Liver (tissue), 9 donors: ENCODE data around the gene PDP2. TPM values are rescaled to one million over a fixed set of nuclear protein-coding genes. Genes with fewer than 3 reads are reported as not detected.

ENCODE experiments used
- DNase-seq: peaks from one replicate; pipeline ENCODE4 v3.0.0-alpha.2; 2017; ENCODE audit warnings: low spot score
- H3K27ac ChIP-seq, 2 donors: one replicate each; pipeline ENCODE4 v1.7.0; 2013; ENCODE audit warnings: inconsistent platforms in 2 of 2, low read length in 2 of 2, control low read depth in 1 of 2, low read depth in 1 of 2, mild to moderate bottlenecking in 1 of 2
- H3K27me3 ChIP-seq, 4 donors: one replicate each; pipeline versions ENCODE4 v1.6.1 to v1.7.0; 2013; ENCODE audit warnings: low read length in 3 of 4, inconsistent platforms in 1 of 4, mild to moderate bottlenecking in 1 of 4, moderate library complexity in 1 of 4; ENCODE audit not compliant: control insufficient read depth in 4 of 4, insufficient read depth in 4 of 4
- H3K36me3 ChIP-seq, 4 donors: one replicate each; pipeline versions ENCODE4 v1.6.1 to v1.7.0; 2013; ENCODE audit warnings: low read length in 3 of 4, mild to moderate bottlenecking in 3 of 4, low read depth in 1 of 4, moderate library complexity in 1 of 4; ENCODE audit not compliant: control insufficient read depth in 4 of 4, insufficient read depth in 3 of 4
- H3K4me1 ChIP-seq, 4 donors: one replicate each; pipeline versions ENCODE4 v1.6.1 to v1.7.0; 2013; ENCODE audit warnings: low read length in 3 of 4, mild to moderate bottlenecking in 3 of 4, moderate library complexity in 1 of 4; ENCODE audit not compliant: control insufficient read depth in 4 of 4, insufficient read depth in 4 of 4
- H3K4me3 ChIP-seq, 3 donors: one replicate each; pipeline versions ENCODE4 v1.6.1 to v1.7.0; 2013; ENCODE audit warnings: low read length in 3 of 3, control low read depth in 1 of 3, low read depth in 1 of 3, mild to moderate bottlenecking in 1 of 3
- H3K9ac ChIP-seq, 2 donors: one replicate each; pipeline ENCODE4 v1.7.0; 2013; ENCODE audit warnings: low read length in 2 of 2, mild to moderate bottlenecking in 2 of 2, moderate library complexity in 2 of 2, control low read depth in 1 of 2, low read depth in 1 of 2
- H3K9me3 ChIP-seq, 4 donors: one replicate each; pipeline versions ENCODE4 v1.6.1 to v1.7.0; 2013; ENCODE audit warnings: low read length in 3 of 4; ENCODE audit not compliant: control insufficient read depth in 4 of 4
- ATF3 ChIP-seq: IDR thresholded peaks from 2 replicates; pipeline ENCODE4 v1.6.1; 2016; ENCODE audit warnings: antibody characterized with exemption
- EGR1 ChIP-seq, 2 donors: IDR thresholded peaks; 2 replicates each; pipeline ENCODE4 v1.6.1; 2016 to 2018; ENCODE audit warnings: antibody characterized with exemption in 2 of 2, low read depth in 2 of 2
- FOXA1 ChIP-seq: IDR thresholded peaks from 2 replicates; pipeline ENCODE4 v1.6.1; 2016; ENCODE audit warnings: antibody characterized with exemption
- GABPA ChIP-seq, 2 donors: IDR thresholded peaks in 1 of 2; conservative IDR thresholded peaks in 1 of 2; 2 replicates each; pipeline ENCODE4 v1.6.1; 2016; ENCODE audit warnings: antibody characterized with exemption in 2 of 2, mild to moderate bottlenecking in 1 of 2, moderate library complexity in 1 of 2
- HNF4A ChIP-seq, 2 donors: conservative IDR thresholded peaks; 2 replicates each; pipeline ENCODE4 v1.6.1; 2016; ENCODE audit warnings: antibody characterized with exemption in 2 of 2, mild to moderate bottlenecking in 2 of 2
- HNF4G ChIP-seq: IDR thresholded peaks from 2 replicates; pipeline ENCODE4 v1.6.1; 2016; ENCODE audit warnings: antibody characterized with exemption
- NR2F2 ChIP-seq: IDR thresholded peaks from 2 replicates; pipeline ENCODE4 v1.6.1; 2016; ENCODE audit warnings: antibody characterized with exemption
- RAD21 ChIP-seq, 2 donors: IDR thresholded peaks; 2 replicates each; pipeline ENCODE4 v1.6.1; 2016; ENCODE audit warnings: antibody characterized with exemption in 2 of 2, mild to moderate bottlenecking in 2 of 2
- RXRA ChIP-seq, 2 donors: IDR thresholded peaks; 2 replicates each; pipeline ENCODE4 v1.6.1; 2017 to 2018; ENCODE audit warnings: antibody characterized with exemption in 2 of 2, mild to moderate bottlenecking in 1 of 2
- SP1 ChIP-seq: IDR thresholded peaks from 2 replicates; pipeline ENCODE4 v1.6.1; 2018; ENCODE audit warnings: antibody characterized with exemption, mild to moderate bottlenecking
- TAF1 ChIP-seq: conservative IDR thresholded peaks from 2 replicates; pipeline ENCODE4 v1.6.1; 2016; ENCODE audit warnings: antibody characterized with exemption, mild to moderate bottlenecking
- YY1 ChIP-seq: IDR thresholded peaks from 2 replicates; pipeline ENCODE4 v1.6.1; 2016; ENCODE audit warnings: antibody characterized with exemption, mild to moderate bottlenecking
- ZBTB33 ChIP-seq: IDR thresholded peaks from 2 replicates; pipeline ENCODE4 v1.6.1; 2016; ENCODE audit warnings: antibody characterized with exemption
- whole genome bisulfite sequencing: extraction: QIAGEN DNeasy Blood & Tissue Kit; methylation state at CpG from one replicate; pipeline ENCODE4 v1.1.7; 2013; 5-methylcytosine and 5-hydroxymethylcytosine counted together
- polyA plus RNA-seq, 2 donors: library from polyadenylated mRNA; stranded (reverse) in 1 of 2; unstranded in 1 of 2; fragments of 200-250 nt in 1 of 2; fragments of >200 nt in 1 of 2; fragmentation: Nextera tagmentation in 1 of 2; extraction: Ambion mirVana in 1 of 2; gene quantifications; one replicate each; pipeline versions ENCODE4 v1.2.1 to v1.2.3, GENCODE V29; 2013 to 2015
- total RNA-seq, 2 donors: library from RNA; depleted of rRNA; stranded (reverse); fragments of >200 nt; gene quantifications; one replicate each; pipeline ENCODE4 v1.2.3, GENCODE V29; 2014
- TF ChIP-seq, protein P1 (sequence below): IDR thresholded peaks from 2 replicates; pipeline ENCODE4 v1.6.1; 2016; ENCODE audit warnings: antibody characterized with exemption
- TF ChIP-seq, protein P2 (sequence below): fragments of 150-350 bp; IDR thresholded peaks from 2 replicates; pipeline ENCODE4 v1.5.1; 2017; ENCODE audit warnings: improper control_type of control experiment, low read depth, low read length; ENCODE audit not compliant: missing input control
- TF ChIP-seq, protein P3 (sequence below): IDR thresholded peaks from 2 replicates; pipeline ENCODE4 v1.6.1; 2016; ENCODE audit warnings: antibody characterized with exemption, mild to moderate bottlenecking
- donor health status: healthy.
- donor health status: healthy.
- donor health status: healthy.
- donor health status: healthy.
- donor health status: healthy.

The PDP2 gene
- total and polyA plus RNA-seq, 4 donors = 2.3 to 9.4 (median 6.1) TPM

GRCh38 chr16:66902648-66903543 is 22.6 kb downstream of the PDP2 start:
- no peak for DNase-seq

GRCh38 chr16:66903544-66904427 is 23.5 kb downstream of the PDP2 start:
- DNase-seq = no peak
- H3K9ac ChIP-seq = no peak overlapping the region
- H3K27me3 ChIP-seq = no peaks in the 10 kb centered on the region
- no peaks in the 10 kb centered on the region for H3K9me3 ChIP-seq
- WGBS = 89% methylated on average over 11 of the region's 11 CpGs
- no peak overlapping the region for H3K27ac ChIP-seq
- H3K36me3 ChIP-seq = no peaks in the 10 kb centered on the region
- H3K4me3 ChIP-seq = no peak overlapping the region
- H3K4me1 ChIP-seq = peaks cover 6 to 18% (median 15%) of the 10 kb centered on the region in 4 donors
- TF ChIP-seq EGR1 (IDR thresholded peaks at IDR 0.05; ENCODE audit: low read depth in 2 of 2) (no peak), ATF3 (no peak), NR2F2 (no peak), ZBTB33 (no peak), FOXA1 (no peak), HNF4G (no peak), RAD21 (IDR thresholded peaks at IDR 0.05) (no peak), GABPA (IDR thresholded peaks at IDR 0.05 in 1 of 2, conservative IDR thresholded peaks at IDR 0.05 in 1 of 2) (no peak), SP1 (no peak), HNF4A (conservative IDR thresholded peaks at IDR 0.05) (no peak), RXRA (IDR thresholded peaks at IDR 0.05) (no peak)
- TF ChIP-seq, protein P1, sequence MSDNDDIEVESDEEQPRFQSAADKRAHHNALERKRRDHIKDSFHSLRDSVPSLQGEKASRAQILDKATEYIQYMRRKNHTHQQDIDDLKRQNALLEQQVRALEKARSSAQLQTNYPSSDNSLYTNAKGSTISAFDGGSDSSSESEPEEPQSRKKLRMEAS = no peak

More at GRCh38 chr16:66902648-66903543, 22.6 kb downstream of the PDP2 start:
- H3K4me3 ChIP-seq = no peak overlapping the region
- H3K4me1 ChIP-seq = peaks cover 6 to 22% (median 17%) of the 10 kb centered on the region in 4 donors
- 84% methylated on average over 14 of the region's 14 CpGs for WGBS
- H3K27me3 ChIP-seq = no peaks in the 10 kb centered on the region
- no peaks in the 10 kb centered on the region for H3K9me3 ChIP-seq
- no peak overlapping the region for H3K27ac ChIP-seq
- no peak overlapping the region for H3K9ac ChIP-seq
- H3K36me3 ChIP-seq = no peaks in the 10 kb centered on the region
- TF ChIP-seq HNF4A (conservative IDR thresholded peaks at IDR 0.05) (no peak), RXRA (IDR thresholded peaks at IDR 0.05) (no peak), HNF4G (no peak), SP1 (no peak), NR2F2 (no peak), EGR1 (IDR thresholded peaks at IDR 0.05; ENCODE audit: low read depth in 2 of 2) (no peak), TAF1 (no peak), GABPA (IDR thresholded peaks at IDR 0.05 in 1 of 2, conservative IDR thresholded peaks at IDR 0.05 in 1 of 2) (no peak), FOXA1 (no peak), YY1 (no peak)
- TF ChIP-seq, protein P1 = no peak
- TF ChIP-seq, protein P2, sequence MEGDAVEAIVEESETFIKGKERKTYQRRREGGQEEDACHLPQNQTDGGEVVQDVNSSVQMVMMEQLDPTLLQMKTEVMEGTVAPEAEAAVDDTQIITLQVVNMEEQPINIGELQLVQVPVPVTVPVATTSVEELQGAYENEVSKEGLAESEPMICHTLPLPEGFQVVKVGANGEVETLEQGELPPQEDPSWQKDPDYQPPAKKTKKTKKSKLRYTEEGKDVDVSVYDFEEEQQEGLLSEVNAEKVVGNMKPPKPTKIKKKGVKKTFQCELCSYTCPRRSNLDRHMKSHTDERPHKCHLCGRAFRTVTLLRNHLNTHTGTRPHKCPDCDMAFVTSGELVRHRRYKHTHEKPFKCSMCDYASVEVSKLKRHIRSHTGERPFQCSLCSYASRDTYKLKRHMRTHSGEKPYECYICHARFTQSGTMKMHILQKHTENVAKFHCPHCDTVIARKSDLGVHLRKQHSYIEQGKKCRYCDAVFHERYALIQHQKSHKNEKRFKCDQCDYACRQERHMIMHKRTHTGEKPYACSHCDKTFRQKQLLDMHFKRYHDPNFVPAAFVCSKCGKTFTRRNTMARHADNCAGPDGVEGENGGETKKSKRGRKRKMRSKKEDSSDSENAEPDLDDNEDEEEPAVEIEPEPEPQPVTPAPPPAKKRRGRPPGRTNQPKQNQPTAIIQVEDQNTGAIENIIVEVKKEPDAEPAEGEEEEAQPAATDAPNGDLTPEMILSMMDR = no peak
- TF ChIP-seq, protein P3, sequence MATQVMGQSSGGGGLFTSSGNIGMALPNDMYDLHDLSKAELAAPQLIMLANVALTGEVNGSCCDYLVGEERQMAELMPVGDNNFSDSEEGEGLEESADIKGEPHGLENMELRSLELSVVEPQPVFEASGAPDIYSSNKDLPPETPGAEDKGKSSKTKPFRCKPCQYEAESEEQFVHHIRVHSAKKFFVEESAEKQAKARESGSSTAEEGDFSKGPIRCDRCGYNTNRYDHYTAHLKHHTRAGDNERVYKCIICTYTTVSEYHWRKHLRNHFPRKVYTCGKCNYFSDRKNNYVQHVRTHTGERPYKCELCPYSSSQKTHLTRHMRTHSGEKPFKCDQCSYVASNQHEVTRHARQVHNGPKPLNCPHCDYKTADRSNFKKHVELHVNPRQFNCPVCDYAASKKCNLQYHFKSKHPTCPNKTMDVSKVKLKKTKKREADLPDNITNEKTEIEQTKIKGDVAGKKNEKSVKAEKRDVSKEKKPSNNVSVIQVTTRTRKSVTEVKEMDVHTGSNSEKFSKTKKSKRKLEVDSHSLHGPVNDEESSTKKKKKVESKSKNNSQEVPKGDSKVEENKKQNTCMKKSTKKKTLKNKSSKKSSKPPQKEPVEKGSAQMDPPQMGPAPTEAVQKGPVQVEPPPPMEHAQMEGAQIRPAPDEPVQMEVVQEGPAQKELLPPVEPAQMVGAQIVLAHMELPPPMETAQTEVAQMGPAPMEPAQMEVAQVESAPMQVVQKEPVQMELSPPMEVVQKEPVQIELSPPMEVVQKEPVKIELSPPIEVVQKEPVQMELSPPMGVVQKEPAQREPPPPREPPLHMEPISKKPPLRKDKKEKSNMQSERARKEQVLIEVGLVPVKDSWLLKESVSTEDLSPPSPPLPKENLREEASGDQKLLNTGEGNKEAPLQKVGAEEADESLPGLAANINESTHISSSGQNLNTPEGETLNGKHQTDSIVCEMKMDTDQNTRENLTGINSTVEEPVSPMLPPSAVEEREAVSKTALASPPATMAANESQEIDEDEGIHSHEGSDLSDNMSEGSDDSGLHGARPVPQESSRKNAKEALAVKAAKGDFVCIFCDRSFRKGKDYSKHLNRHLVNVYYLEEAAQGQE = no peak
